Amygdala (tissue), 56 donors: ENCODE measurements around the gene MAP9.
A peak's percentile ranks its signal among the peaks of the same experiment; 100 is the strongest.
"Not testable (repeated sequence)": the region's sequence is repeated elsewhere in the genome, so short reads cannot be mapped to it uniquely, and the experiment has no call there.

Experiments
- DNase-seq, 56 donors: peaks; one replicate each; lab custom pipeline; 2025; lab: John Stamatoyannopoulos, UW

The MAP9 gene

GRCh38 chr4:155376387-155377268, at the start of gene MAP9:
Gene MAP9 (minus strand): TSS chr4:155376965. CDS start chr4:155375850, 1,115 bp downstream.
- peak in 55 of 56 donors; percentile 25 to 97 (median 91) for DNase-seq

GRCh38 chr4:155424778-155425177, 48.0 kb upstream of the MAP9 start:
- not testable (repeated sequence) for DNase-seq

- DNase-seq: no peak
Measured at GRCh38 chr4:155423671-155424070, 46.9 kb upstream of the MAP9 start.

- no peak for DNase-seq
Measured at GRCh38 chr4:155419266-155419665, 42.5 kb upstream of the MAP9 start.

GRCh38 chr4:155415662-155416061, 38.9 kb upstream of the MAP9 start:
- DNase-seq: no peak

GRCh38 chr4:155413451-155413850, 36.7 kb upstream of the MAP9 start:
- no peak for DNase-seq

- no peak for DNase-seq
Measured at GRCh38 chr4:155411546-155411945, 34.8 kb upstream of the MAP9 start.

GRCh38 chr4:155408796-155409195, 32.0 kb upstream of the MAP9 start:
- no peak for DNase-seq

- no peak for DNase-seq
Measured at GRCh38 chr4:155407480-155407879, 30.7 kb upstream of the MAP9 start.

GRCh38 chr4:155405059-155405458, 28.3 kb upstream of the MAP9 start:
- no peak for DNase-seq

GRCh38 chr4:155403886-155404285, 27.1 kb upstream of the MAP9 start:
- peak in 1 of 56 donors; percentile 68 for DNase-seq

GRCh38 chr4:155402941-155403340, 26.2 kb upstream of the MAP9 start:
- DNase-seq: no peak

GRCh38 chr4:155400893-155401292, 24.1 kb upstream of the MAP9 start:
- DNase-seq: no peak

- no peak for DNase-seq
Measured at GRCh38 chr4:155399974-155400697, 23.4 kb upstream of the MAP9 start.

- DNase-seq: no peak
Measured at GRCh38 chr4:155392481-155393184, 15.9 kb upstream of the MAP9 start.

- no peak for DNase-seq
Measured at GRCh38 chr4:155391932-155392331, 15.2 kb upstream of the MAP9 start.

- no peak for DNase-seq
Measured at GRCh38 chr4:155388162-155388561, 11.4 kb upstream of the MAP9 start.

- DNase-seq: no peak
Measured at GRCh38 chr4:155383541-155383940, 6.8 kb upstream of the MAP9 start.

GRCh38 chr4:155377276-155377675, 511 bp upstream of the MAP9 start:
- no peak for DNase-seq

GRCh38 chr4:155371432-155372043, 5.2 kb downstream of the MAP9 start:
- no peak for DNase-seq

GRCh38 chr4:155367608-155368007, 9.2 kb downstream of the MAP9 start:
- no peak for DNase-seq
